GM23248 (cell line): ENCODE data around the gene PERCC1.

Source experiments
- EZH2 ChIP-seq: fragments of 200-600 bp; sonication (generic); IDR thresholded peaks from 2 replicates; pipeline ENCODE4 v1.6.1; 2018; ENCODE audit warnings: antibody characterized with exemption, mild to moderate bottlenecking; ENCODE audit not compliant: insufficient read depth, poor library complexity, severe bottlenecking
- EZH2phosphoT487 ChIP-seq: fragments of 200-600 bp; sonication (generic); IDR thresholded peaks from 2 replicates; pipeline ENCODE4 v1.6.1; 2018; ENCODE audit warnings: antibody characterized with exemption, moderate library complexity, mild to moderate bottlenecking, low read depth; ENCODE audit not compliant: insufficient read depth

GRCh38 chr16:1458977-1459341 is 28.1 kb downstream of the PERCC1 start:
- TF ChIP-seq EZH2, result no peak
- no peak for TF ChIP-seq EZH2phosphoT487
